ENCODE data around the gene URB2.

Gene URB2

GRCh38 chr1:229645324-229645993, 19.4 kb downstream of the URB2 start:
- no peak for DNase-seq (ENCODE audit: low read depth)

- DNase-seq (ENCODE audit: low read depth), result no peak
These were observed 22.4 kb downstream of the URB2 start for GRCh38 chr1:229648406-229648805.

- DNase-seq (ENCODE audit: low read depth), result no peak
These were observed 24.0 kb downstream of the URB2 start for GRCh38 chr1:229650045-229650444.

GRCh38 chr1:229651546-229651945, 25.5 kb downstream of the URB2 start:
- no peak for DNase-seq (ENCODE audit: low read depth)

GRCh38 chr1:229653420-229653819, 27.4 kb downstream of the URB2 start:
- DNase-seq (ENCODE audit: low read depth), result no peak

- no peak for DNase-seq (ENCODE audit: low read depth)
These were observed 29.7 kb downstream of the URB2 start for GRCh38 chr1:229655781-229656180.

GRCh38 chr1:229657993-229658755, 32.1 kb downstream of the URB2 start:
- no peak for DNase-seq (ENCODE audit: low read depth)

- peak; percentile 31 for DNase-seq (ENCODE audit: low read depth)
These were observed 35.2 kb downstream of the URB2 start for GRCh38 chr1:229661022-229661877.

- no peak for DNase-seq (ENCODE audit: low read depth)
These were observed 35.9 kb downstream of the URB2 start for GRCh38 chr1:229661897-229662296.

- peak; percentile 54 for DNase-seq (ENCODE audit: low read depth)
These were observed 38.2 kb downstream of the URB2 start for GRCh38 chr1:229664133-229664689.

- DNase-seq (ENCODE audit: low read depth), result no peak
These were observed 40.0 kb downstream of the URB2 start for GRCh38 chr1:229665912-229666558.

GRCh38 chr1:229666585-229666984, 40.5 kb downstream of the URB2 start:
- no peak for DNase-seq (ENCODE audit: low read depth)

- no peak for DNase-seq (ENCODE audit: low read depth)
These were observed 43.3 kb downstream of the URB2 start for GRCh38 chr1:229669333-229669732.

GRCh38 chr1:229671310-229671709, 45.3 kb downstream of the URB2 start:
- DNase-seq (ENCODE audit: low read depth), result no peak

- DNase-seq (ENCODE audit: low read depth), result no peak
These were observed 46.2 kb downstream of the URB2 start for GRCh38 chr1:229672246-229672645.

GRCh38 chr1:229674042-229674441, 48.0 kb downstream of the URB2 start:
- DNase-seq (ENCODE audit: low read depth), result no peak

GRCh38 chr1:229675396-229675795, 49.3 kb downstream of the URB2 start:
- no peak for DNase-seq (ENCODE audit: low read depth)

- no peak for DNase-seq (ENCODE audit: low read depth)
These were observed 59.1 kb downstream of the URB2 start for GRCh38 chr1:229685149-229685548.

GRCh38 chr1:229689273-229689672, 63.2 kb downstream of the URB2 start:
- no peak for DNase-seq (ENCODE audit: low read depth)

GRCh38 chr1:229689904-229690303, 63.9 kb downstream of the URB2 start:
- no peak for DNase-seq (ENCODE audit: low read depth)

GRCh38 chr1:229690662-229691061, 64.6 kb downstream of the URB2 start:
- DNase-seq (ENCODE audit: low read depth), result no peak

GRCh38 chr1:229691362-229691761, 65.3 kb downstream of the URB2 start:
- no peak for DNase-seq (ENCODE audit: low read depth)
